ENCODE measurements around the gene TAL2.

- TF ChIP-seq CTCF (IDR thresholded peaks at IDR 0.05) (no peak), POLR2A (IDR thresholded peaks at IDR 0.05) (no peak)
Measured at GRCh38 chr9:105651806-105652205, 10.5 kb upstream of the TAL2 start.

All from uterus (tissue), 2 donors.